LNCAP (cell line): ENCODE results near the gene GALNT9.

Experiments used
- TF ChIP-seq, protein P1 (sequence below): fragments of 450-650 bp; IDR thresholded peaks from 2 replicates; pipeline ENCODE4 v1.5.1; 2017; ENCODE audit warnings: mild to moderate bottlenecking

Gene GALNT9

DNA sequence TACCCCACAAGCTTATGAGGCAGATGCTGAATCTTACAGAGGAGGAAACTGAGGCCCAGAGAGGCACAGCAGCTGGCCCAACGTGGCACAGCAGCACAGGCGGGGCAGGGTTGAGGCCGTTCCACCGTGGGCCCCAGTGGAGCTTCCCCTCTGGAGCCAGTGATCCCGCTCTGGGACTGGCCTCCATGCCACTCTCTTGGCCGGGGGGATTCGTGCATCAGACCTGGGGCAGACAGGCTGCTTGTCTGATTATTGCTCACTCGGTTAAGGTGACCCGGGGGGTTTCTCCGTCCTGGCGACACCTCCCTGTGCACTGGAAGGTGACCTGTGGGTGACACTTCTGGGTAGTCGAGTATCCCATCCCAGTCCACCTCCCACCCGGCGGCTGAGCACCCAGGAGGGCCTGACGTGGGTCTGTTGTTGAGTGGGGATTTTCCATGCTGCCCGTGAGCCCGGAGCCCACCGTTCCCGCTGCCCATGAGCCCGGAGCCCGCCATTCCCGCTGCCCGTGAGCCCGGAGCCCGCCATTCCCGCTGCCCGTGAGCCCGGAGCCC is 157.3 kb downstream of the GALNT9 start:
- TF ChIP-seq, protein P1, sequence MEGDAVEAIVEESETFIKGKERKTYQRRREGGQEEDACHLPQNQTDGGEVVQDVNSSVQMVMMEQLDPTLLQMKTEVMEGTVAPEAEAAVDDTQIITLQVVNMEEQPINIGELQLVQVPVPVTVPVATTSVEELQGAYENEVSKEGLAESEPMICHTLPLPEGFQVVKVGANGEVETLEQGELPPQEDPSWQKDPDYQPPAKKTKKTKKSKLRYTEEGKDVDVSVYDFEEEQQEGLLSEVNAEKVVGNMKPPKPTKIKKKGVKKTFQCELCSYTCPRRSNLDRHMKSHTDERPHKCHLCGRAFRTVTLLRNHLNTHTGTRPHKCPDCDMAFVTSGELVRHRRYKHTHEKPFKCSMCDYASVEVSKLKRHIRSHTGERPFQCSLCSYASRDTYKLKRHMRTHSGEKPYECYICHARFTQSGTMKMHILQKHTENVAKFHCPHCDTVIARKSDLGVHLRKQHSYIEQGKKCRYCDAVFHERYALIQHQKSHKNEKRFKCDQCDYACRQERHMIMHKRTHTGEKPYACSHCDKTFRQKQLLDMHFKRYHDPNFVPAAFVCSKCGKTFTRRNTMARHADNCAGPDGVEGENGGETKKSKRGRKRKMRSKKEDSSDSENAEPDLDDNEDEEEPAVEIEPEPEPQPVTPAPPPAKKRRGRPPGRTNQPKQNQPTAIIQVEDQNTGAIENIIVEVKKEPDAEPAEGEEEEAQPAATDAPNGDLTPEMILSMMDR, result no peak

DNA sequence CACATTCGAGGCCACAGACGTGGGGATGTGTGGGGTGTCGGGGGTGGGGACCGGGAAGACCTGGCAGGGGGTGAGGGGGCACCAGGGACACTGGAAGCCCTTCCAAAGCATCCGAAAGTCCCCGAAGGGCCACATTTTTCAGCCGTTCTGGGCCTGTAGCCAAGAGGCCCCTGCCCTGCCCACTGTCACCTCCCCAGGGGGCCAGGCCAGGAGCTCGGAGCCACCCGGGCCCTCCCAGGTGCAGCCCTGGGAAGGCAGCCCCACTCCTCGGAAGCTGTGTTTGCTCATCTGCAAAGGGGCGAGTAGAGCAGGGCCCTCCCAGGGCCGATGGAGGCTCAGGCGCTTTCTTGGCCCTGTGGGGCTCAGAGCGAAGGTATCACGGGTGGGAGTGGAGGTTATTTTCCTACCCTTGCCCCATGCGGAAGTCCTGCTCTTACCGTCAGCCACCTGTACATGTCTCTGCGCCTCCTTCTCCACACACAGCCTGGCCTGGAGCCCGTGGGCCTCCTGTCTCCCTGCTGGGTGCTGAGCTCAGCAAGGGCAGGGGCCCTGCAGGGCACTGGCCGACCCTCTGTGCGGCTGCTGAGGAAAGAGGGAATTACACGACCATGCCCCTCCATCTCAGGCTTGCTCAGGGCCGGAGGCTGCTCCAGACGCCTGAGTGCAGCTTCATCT is 158.0 kb downstream of the GALNT9 start:
- TF ChIP-seq, protein P1, result no peak

DNA sequence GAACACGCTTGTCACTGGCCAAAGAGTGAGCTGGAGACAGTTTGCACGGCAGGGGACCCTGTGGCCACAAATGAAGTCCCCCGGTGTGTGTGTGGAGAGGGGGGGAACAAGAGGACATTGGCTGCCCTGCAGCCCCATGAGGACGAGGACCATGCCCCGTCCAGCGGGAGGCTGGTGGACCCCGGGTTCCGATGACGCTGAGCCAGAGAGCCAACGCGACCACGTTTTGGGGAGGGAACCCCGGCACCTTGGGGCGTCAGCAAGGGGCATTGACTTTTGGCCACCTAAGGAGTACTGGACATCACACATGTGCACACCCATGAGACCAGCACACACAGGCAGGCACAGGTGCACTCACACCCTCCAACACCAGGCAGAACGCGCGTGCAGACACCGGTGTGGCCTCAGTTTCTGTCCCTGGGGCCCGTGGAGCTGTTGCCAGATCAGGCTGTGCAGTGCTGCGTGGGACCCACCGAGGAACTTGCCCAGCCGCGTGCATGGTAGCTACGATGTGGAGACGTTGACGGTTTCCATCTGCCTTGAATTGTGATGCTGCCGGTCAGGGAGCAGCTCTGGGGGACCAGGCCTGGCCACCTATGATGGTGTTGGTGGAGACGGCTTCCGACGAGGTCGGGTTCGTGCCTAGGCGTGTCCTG is 158.6 kb downstream of the GALNT9 start:
- TF ChIP-seq, protein P1, result no peak

DNA sequence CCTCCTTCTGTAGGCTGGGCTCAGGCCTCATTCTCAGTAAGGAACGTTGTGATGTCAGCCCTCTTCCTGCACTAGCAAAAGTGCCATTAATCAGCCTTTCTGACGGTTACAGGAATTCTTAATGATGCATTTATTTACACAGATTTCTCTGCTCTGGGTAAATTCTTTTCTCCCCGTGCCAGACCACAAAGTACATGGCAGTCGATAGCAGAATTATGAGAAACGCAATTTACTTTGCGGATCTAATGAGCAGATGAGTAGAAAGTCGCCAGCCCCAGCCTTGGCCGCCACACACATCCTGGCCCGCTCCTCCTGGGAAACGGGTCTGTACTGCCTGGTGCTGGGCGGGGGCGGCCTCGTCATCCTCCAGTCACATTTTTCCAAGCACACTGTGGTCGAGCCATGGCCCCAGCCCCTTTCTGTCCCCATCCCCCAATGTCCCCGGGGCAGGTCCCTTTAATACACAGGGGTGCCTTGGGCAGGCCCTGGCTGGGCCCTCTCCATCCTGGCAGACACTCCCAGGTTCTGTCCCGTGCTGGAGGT is 159.2 kb downstream of the GALNT9 start:
- TF ChIP-seq, protein P1, result no peak

DNA sequence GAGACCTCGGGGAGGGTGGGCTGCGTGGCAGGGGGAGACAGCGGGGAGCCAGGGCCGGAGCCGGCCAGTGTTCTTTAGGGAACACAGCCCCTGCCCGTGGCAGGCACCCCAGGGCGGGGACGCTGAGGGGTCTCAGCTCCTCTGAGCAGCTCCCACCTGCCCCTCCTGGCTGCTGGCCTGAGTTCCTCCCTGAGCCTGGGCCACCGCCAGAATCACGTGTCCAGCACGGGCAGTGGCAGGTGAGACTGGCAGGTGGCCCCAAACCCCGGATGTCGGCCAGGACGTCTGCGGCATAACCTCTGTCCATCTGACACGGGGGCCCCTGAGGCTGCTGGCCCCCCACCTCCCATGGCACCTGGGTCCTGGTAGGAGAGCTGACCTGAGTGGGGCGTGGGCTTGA is 160.0 kb downstream of the GALNT9 start:
- TF ChIP-seq, protein P1, result no peak

DNA sequence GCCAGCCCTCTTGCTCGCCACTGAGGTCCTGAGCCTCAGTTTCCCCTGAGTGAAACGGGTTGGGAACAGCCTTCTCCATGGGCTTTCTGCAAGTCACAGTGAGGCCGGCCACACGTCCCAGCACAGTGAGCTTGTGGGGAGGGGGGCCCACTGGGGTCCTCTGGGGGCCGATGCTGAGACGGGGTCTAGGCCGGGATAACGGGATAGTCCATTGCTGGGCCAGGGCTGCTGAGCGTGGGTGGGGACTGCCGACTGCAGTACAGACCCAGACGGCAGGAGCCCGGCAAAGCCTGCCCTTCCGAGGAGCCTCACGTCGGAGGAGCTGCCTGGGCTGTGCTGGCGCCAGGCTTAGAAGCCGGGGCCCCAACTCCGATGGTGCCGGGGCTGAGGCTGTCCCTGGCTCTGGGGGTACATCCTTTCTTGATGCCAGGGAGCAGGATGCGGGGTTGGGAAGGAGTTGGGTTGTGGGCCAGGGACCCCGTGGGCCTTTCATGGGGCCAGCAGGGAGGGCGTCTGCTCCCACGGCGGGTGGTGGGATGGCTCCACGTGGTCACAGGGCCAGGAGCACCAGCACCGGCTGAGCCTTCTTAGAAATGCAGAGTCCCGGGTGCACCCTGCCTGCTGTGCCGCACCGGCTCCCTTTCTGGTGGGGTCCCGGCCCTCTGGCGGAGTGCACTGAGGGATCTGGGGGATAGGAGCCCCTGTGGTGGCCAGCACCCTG is 160.9 kb downstream of the GALNT9 start:
- TF ChIP-seq, protein P1, result no peak

DNA sequence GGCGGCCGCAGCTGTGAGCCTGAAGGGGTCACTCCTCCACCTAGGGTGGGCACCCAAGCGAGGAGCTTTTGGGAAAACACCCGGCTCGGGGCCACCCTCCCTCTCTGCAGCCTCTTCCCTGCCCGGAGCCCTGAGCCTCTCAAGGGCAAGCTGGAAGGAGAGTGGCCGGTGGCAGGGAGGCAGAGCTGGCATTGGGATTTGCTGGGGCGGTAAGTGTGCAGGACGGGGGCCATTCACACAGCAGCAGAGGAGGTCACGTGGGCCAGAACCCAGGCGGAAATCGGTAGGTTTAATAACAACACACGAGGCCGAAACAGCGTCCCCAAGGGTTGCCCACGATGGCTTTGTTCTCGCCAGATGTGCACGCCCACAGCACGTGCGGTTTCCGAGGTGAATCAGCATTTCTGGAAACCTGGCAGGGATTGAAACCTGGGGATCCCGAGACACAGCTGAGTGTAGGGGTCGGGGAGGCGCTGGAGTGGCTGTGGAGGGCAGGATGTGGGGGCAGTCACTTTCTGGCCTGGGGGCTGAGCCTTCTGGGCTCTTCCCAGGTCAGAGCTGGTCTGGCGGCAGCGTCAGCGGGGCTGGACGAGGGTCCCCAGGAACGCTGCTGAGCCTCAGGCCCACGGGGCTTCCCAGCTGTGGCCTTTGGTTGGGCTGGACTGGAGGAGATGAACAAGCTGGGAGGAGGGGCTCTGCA is 161.6 kb downstream of the GALNT9 start:
- TF ChIP-seq, protein P1, result no peak
